SK-N-SH (cell line): ENCODE data around the gene COL25A1. TPM values are rescaled to one million over a fixed set of nuclear protein-coding genes. Genes with fewer than 3 reads are reported as not detected.

Experiments used
- CTCF ChIA-PET: fragments of 300-600, 350-600 bp; formaldehyde crosslinking; extraction: SDS; loops from one replicate; lab custom pipeline; 2021; lab: Yijun Ruan, JAX
- POLR2A ChIA-PET: fragments of 350-600 bp; sonication (Branson Sonifier 250); formaldehyde crosslinking; extraction: SDS; loops from one replicate; lab custom pipeline; 2020; ENCODE audit warnings: antibody characterized with exemption, inconsistent platforms; lab: Yijun Ruan, JAX
- DNase-seq: peaks from one replicate; pipeline ENCODE4 v3.0.0; 2012
- H2AFZ ChIP-seq: fragments of 200-600 bp; sonication (generic); 2 replicates; pipeline ENCODE4 v1.8.1; 2016; ENCODE audit warnings: antibody characterized with exemption, mild to moderate bottlenecking, low read depth
- H3F3A ChIP-seq: fragments of 200-600 bp; sonication (generic); replicated peaks from 2 replicates; pipeline ENCODE3; 2016; ENCODE audit warnings: antibody characterized with exemption, mild to moderate bottlenecking; ENCODE audit not compliant: insufficient read depth
- H3K27ac ChIP-seq, 2 experiments: fragments of 200-500 bp in 1 of 2; fragments of 200-600 bp in 1 of 2; sonication (Bioruptor generic) in 1 of 2; sonication (generic), shearing (Covaris generic) in 1 of 2; 2 replicates each; pipeline versions ENCODE4 v1.5.1 to v1.6.1; 2014 to 2016; ENCODE audit warnings: low read depth in 2 of 2, inconsistent platforms in 1 of 2, low read length in 1 of 2, mild to moderate bottlenecking in 1 of 2, mixed read lengths in 1 of 2
- H3K27me3 ChIP-seq: fragments of 200-600 bp; sonication (generic), shearing (Covaris generic); 2 replicates; pipeline ENCODE4 v1.6.1; 2016; ENCODE audit warnings: mixed run types; ENCODE audit not compliant: insufficient read depth
- H3K36me3 ChIP-seq, 2 experiments: fragments of 200-500 bp in 1 of 2; fragments of 200-600 bp in 1 of 2; sonication (Bioruptor generic) in 1 of 2; sonication (generic) in 1 of 2; replicated peaks in 1 of 2; 2 replicates each; pipeline versions ENCODE3 to v1.5.1; 2014 to 2016; ENCODE audit warnings: low read length in 1 of 2, mild to moderate bottlenecking in 1 of 2; ENCODE audit not compliant: insufficient read depth in 2 of 2, control insufficient read depth in 1 of 2
- H3K4me1 ChIP-seq, 2 experiments: fragments of 200-500 bp in 1 of 2; fragments of 200-600 bp in 1 of 2; sonication (Bioruptor generic) in 1 of 2; sonication (generic), shearing (Covaris generic) in 1 of 2; 2 replicates each; pipeline versions ENCODE4 v1.5.1 to v1.6.1; 2014 to 2016; ENCODE audit warnings: low read depth in 1 of 2, low read length in 1 of 2, mixed run types in 1 of 2; ENCODE audit not compliant: insufficient read depth in 2 of 2, control insufficient read depth in 1 of 2
- H3K4me2 ChIP-seq: fragments of 200-600 bp; sonication (generic), shearing (Covaris generic); 2 replicates; pipeline ENCODE4 v1.6.1; 2017; ENCODE audit warnings: mixed run types
- H3K4me3 ChIP-seq, 2 experiments: fragments of 200-500 bp in 1 of 2; fragments of 200-600 bp in 1 of 2; sonication (Bioruptor generic) in 1 of 2; sonication (generic), shearing (Covaris generic) in 1 of 2; 2 replicates each; pipeline versions ENCODE4 v1.5.1 to v1.8.1; 2014 to 2016; ENCODE audit warnings: low read depth in 2 of 2, inconsistent platforms in 1 of 2, low read length in 1 of 2, mild to moderate bottlenecking in 1 of 2, mixed read lengths in 1 of 2, moderate library complexity in 1 of 2
- H3K79me2 ChIP-seq: fragments of 200-600 bp; sonication (generic); 2 replicates; pipeline ENCODE4 v1.8.1; 2017; ENCODE audit warnings: mild to moderate bottlenecking; ENCODE audit not compliant: insufficient read depth
- H3K9ac ChIP-seq: fragments of 200-600 bp; sonication (generic); 2 replicates; pipeline ENCODE4 v1.6.1; 2017; ENCODE audit warnings: mixed run types
- H3K9me2 ChIP-seq: fragments of 200-600 bp; sonication (generic); 2 replicates; pipeline ENCODE4 v1.6.1; 2017; ENCODE audit warnings: mixed run types
- H3K9me3 ChIP-seq: fragments of 200-600 bp; sonication (generic); 2 replicates; pipeline ENCODE4 v1.6.1; 2017; ENCODE audit warnings: mixed run types, mild to moderate bottlenecking, moderate library complexity
- H4K20me1 ChIP-seq: fragments of 200-600 bp; sonication (generic); 2 replicates; pipeline ENCODE4 v1.6.1; 2017; ENCODE audit warnings: mild to moderate bottlenecking, mixed run types; ENCODE audit not compliant: insufficient read depth
- CHD2 ChIP-seq: fragments of 150-350 bp; IDR thresholded peaks from 2 replicates; pipeline ENCODE4 v1.6.1; 2018; ENCODE audit warnings: low read length; ENCODE audit not compliant: partially characterized antibody
- EP300 ChIP-seq, 2 experiments: IDR thresholded peaks; 2 replicates each; pipeline versions ENCODE4 v1.4.0 to v1.6.1; 2012; ENCODE audit warnings: borderline replicate concordance in 1 of 2, low read depth in 1 of 2, low read length in 1 of 2
- EZH2phosphoT487 ChIP-seq: fragments of 200-600 bp; sonication (generic); IDR thresholded peaks from 2 replicates; pipeline ENCODE4 v1.6.1; 2017; ENCODE audit warnings: low read depth, mixed run types, mild to moderate bottlenecking, antibody characterized with exemption, moderate library complexity, borderline replicate concordance
- FOXM1 ChIP-seq: IDR thresholded peaks from 2 replicates; pipeline ENCODE4 v1.4.0; 2012; ENCODE audit warnings: low read depth, mild to moderate bottlenecking
- MXI1 ChIP-seq: IDR thresholded peaks from 2 replicates; pipeline ENCODE4 v1.6.1; 2012; ENCODE audit warnings: mild to moderate bottlenecking, low read depth, low read length, improper control_type of control experiment
- NFIC ChIP-seq: IDR thresholded peaks from 2 replicates; pipeline ENCODE4 v1.4.0; 2012; ENCODE audit warnings: borderline replicate concordance
- POLR2AphosphoS5 ChIP-seq: IDR thresholded peaks from 2 replicates; pipeline ENCODE4 v1.6.1; 2012; ENCODE audit warnings: low read depth, low read length
- RFX5 ChIP-seq: IDR thresholded peaks from 2 replicates; pipeline ENCODE4 v1.6.1; 2012; ENCODE audit warnings: mild to moderate bottlenecking, improper control_type of control experiment, low read length
- TAF1 ChIP-seq: IDR thresholded peaks from 2 replicates; pipeline ENCODE4 v1.6.1; 2012; ENCODE audit warnings: low read depth, mild to moderate bottlenecking, low read length, moderate library complexity, borderline replicate concordance
- TEAD4 ChIP-seq: IDR thresholded peaks from 2 replicates; pipeline ENCODE4 v1.4.0; 2012; ENCODE audit warnings: mild to moderate bottlenecking, borderline replicate concordance; ENCODE audit not compliant: insufficient read depth
- WGBS: methylation state at CpG from one replicate; pipeline ENCODE4 v1.1.6; 2017; ENCODE audit warnings: low lambda C conversion rate; 5-methylcytosine and 5-hydroxymethylcytosine counted together
- polyA plus RNA-seq, 3 experiments: library from polyadenylated mRNA; depleted of rRNA; stranded (reverse); fragments of >200 nt; gene quantifications; 2 replicates each; pipeline ENCODE4 v1.2.3, GENCODE V29; 2012
- TF ChIP-seq, protein P1 (sequence below): fragments of 150-350 bp; IDR thresholded peaks from 2 replicates; pipeline ENCODE4 v1.6.1; 2016; ENCODE audit warnings: mild to moderate bottlenecking, low read depth, low read length
- TF ChIP-seq, protein P2 (sequence below): IDR thresholded peaks from 2 replicates; pipeline ENCODE4 v1.4.0; 2012; ENCODE audit warnings: low read depth, borderline replicate concordance
- TF ChIP-seq, protein P3 (sequence below): IDR thresholded peaks from 2 replicates; pipeline ENCODE4 v1.4.0; 2012; ENCODE audit warnings: low read depth

COL25A1 gene
- polyA plus RNA-seq, 1 of the 3 experiments (the other 2 are of a cell fraction), result not detected

DNA sequence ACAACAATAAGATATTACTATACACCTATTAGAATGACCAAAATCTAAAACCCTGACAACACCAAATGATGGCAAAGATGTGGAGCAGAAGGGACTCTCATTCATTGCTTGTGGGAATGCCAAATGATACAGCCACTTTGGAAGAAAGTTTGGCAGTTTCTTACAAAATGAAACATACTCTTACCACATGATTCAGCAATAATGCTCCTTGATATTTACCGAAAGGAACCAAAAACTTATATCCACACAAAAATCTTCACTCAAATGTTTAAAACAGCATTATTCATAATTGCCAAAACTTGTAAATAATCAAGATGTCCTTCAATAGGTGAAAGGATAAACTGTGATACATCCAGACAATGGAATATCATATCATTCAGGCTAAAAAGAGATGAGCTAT lies 180.9 kb downstream of the COL25A1 start:
- CTCF ChIA-PET, result no interaction called here
- H3K79me2 ChIP-seq, result no peaks in the 10 kb centered on the region
- no peaks in the 10 kb centered on the region for H3F3A ChIP-seq
- no peaks in the 10 kb centered on the region; a peak in 1 of 4 replicates for H3K4me1 ChIP-seq
- DNase-seq, result no peak
- no peaks in the 10 kb centered on the region for H3K9me3 ChIP-seq
- POLR2A ChIA-PET, result no interaction called here
- H4K20me1 ChIP-seq, result no peaks in the 10 kb centered on the region
- no peaks in the 10 kb centered on the region for H3K9me2 ChIP-seq
- H3K4me3 ChIP-seq, result no peak overlapping the region
- H3K4me2 ChIP-seq, result no peak overlapping the region
- H3K27me3 ChIP-seq, result no peaks in the 10 kb centered on the region
- H2AFZ ChIP-seq, result no peak overlapping the region
- no peak overlapping the region for H3K27ac ChIP-seq
- H3K36me3 ChIP-seq, result no peaks in the 10 kb centered on the region
- 4% methylated on average over 1 of the region's 1 CpG for WGBS
- TF ChIP-seq, protein P1, sequence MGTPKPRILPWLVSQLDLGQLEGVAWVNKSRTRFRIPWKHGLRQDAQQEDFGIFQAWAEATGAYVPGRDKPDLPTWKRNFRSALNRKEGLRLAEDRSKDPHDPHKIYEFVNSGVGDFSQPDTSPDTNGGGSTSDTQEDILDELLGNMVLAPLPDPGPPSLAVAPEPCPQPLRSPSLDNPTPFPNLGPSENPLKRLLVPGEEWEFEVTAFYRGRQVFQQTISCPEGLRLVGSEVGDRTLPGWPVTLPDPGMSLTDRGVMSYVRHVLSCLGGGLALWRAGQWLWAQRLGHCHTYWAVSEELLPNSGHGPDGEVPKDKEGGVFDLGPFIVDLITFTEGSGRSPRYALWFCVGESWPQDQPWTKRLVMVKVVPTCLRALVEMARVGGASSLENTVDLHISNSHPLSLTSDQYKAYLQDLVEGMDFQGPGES, result no peak
- TF ChIP-seq TAF1, result no peak
- H3K9ac ChIP-seq, result no peak overlapping the region

DNA sequence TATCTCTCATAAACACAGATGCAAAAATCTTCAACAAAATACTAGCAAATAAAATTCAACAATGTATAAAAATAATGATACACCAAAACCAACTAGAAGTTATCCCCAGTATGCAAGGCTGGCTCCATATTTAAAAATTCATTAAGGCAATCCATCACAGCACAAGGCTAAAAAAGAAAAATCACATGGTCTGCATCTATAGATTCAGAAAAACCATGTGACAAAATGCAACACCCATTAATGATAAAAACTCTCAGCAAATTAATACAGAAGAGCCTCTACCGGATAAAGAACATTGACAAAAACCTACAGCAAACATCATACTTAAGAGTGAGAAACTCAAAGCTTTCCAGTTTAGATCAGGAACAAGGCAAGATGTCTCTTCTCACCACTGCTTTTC lies 182.6 kb downstream of the COL25A1 start:
- H4K20me1 ChIP-seq, result no peaks in the 10 kb centered on the region
- H3K27me3 ChIP-seq, result no peaks in the 10 kb centered on the region
- H3K4me1 ChIP-seq, result no peaks in the 10 kb centered on the region
- H3K36me3 ChIP-seq, result no peaks in the 10 kb centered on the region
- ChIA-PET CTCF (no interaction called here), POLR2A (no interaction called here)
- WGBS, result 67% methylated on average over 1 of the region's 1 CpG
- no peak overlapping the region for H3K9ac ChIP-seq
- no peaks in the 10 kb centered on the region for H3K79me2 ChIP-seq
- no peak overlapping the region for H3K27ac ChIP-seq
- H3K9me2 ChIP-seq, result no peaks in the 10 kb centered on the region
- no peak overlapping the region for H3K4me2 ChIP-seq
- no peak overlapping the region for H2AFZ ChIP-seq
- H3K4me3 ChIP-seq, result no peak overlapping the region
- DNase-seq, result no peak
- no peaks in the 10 kb centered on the region for H3K9me3 ChIP-seq
- H3F3A ChIP-seq, result no peaks in the 10 kb centered on the region
- TF ChIP-seq MXI1, result no peak
- no peak for TF ChIP-seq NFIC
- no peak for TF ChIP-seq TAF1
- TF ChIP-seq, protein P2, sequence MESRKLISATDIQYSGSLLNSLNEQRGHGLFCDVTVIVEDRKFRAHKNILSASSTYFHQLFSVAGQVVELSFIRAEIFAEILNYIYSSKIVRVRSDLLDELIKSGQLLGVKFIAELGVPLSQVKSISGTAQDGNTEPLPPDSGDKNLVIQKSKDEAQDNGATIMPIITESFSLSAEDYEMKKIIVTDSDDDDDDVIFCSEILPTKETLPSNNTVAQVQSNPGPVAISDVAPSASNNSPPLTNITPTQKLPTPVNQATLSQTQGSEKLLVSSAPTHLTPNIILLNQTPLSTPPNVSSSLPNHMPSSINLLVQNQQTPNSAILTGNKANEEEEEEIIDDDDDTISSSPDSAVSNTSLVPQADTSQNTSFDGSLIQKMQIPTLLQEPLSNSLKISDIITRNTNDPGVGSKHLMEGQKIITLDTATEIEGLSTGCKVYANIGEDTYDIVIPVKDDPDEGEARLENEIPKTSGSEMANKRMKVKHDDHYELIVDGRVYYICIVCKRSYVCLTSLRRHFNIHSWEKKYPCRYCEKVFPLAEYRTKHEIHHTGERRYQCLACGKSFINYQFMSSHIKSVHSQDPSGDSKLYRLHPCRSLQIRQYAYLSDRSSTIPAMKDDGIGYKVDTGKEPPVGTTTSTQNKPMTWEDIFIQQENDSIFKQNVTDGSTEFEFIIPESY, result no peak
- no peak for TF ChIP-seq TEAD4
- TF ChIP-seq RFX5, result no peak
- TF ChIP-seq EZH2phosphoT487, result no peak
- TF ChIP-seq POLR2AphosphoS5, result no peak
- TF ChIP-seq, protein P3, sequence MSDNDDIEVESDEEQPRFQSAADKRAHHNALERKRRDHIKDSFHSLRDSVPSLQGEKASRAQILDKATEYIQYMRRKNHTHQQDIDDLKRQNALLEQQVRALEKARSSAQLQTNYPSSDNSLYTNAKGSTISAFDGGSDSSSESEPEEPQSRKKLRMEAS, result no peak
- no peak for TF ChIP-seq CHD2
- TF ChIP-seq, protein P1, result no peak
- no peak for TF ChIP-seq EP300 (IDR thresholded peaks at IDR 0.05; ENCODE audit: borderline replicate concordance in 1 of 2, low read depth in 1 of 2, low read length in 1 of 2)
- TF ChIP-seq FOXM1, result no peak
- TF ChIP-seq, all 33 proteins: peak for 0
